ENCODE measurements around the gene DENND5B. TPM values are rescaled to one million over a fixed set of nuclear protein-coding genes. Genes with fewer than 3 reads are reported as not detected.

The DENND5B gene
- total and polyA plus RNA-seq, 3 experiments from 2014 or later, result 0.04 TPM; not detected in 2

DNA sequence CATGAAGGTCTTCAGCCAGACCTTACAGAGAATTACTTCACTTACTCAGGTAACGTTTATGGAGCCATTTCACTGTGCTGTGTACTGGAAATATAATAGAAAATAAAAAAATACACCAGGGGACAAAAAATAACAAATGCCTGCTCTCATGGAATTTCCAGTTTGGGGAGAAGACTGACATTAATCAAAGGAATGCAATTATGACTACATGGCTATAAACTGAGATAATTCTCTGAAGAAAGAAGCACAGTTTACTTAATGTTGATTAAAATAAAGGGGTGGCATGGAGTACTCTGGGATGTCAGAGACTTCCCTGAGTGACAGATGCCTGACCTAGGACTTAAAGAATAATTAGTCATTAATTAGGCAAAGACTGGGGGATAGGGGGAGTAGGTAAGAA is 59.0 kb downstream of the DENND5B start:
- Mint-ChIP-seq H3K4me3 (no peak overlapping the region), H3K27me3 (peaks cover 15 to 54% of the 10 kb centered on the region in 2 donors), H3K27ac (no peak overlapping the region), H3K36me3 (peaks cover 0 to 3% (median 0%) of the 10 kb centered on the region in 3 donors), H3K9me3 (no peaks in the 10 kb centered on the region), H3K4me1 (no peaks in the 10 kb centered on the region)
- H3K9me3 ChIP-seq (ENCODE audit: low read length), result no peaks in the 10 kb centered on the region
- H3K27me3 ChIP-seq (ENCODE audit: insufficient read depth, low read length, poor library complexity, severe bottlenecking), result no peaks in the 10 kb centered on the region
- no peak overlapping the region for H3K4me3 ChIP-seq (ENCODE audit: low read length)
- ChIA-PET CTCF (no interaction called here), POLR2A (no interaction called here)
- no peak for DNase-seq
- H3K4me1 ChIP-seq (ENCODE audit: insufficient read depth, low read length), result no peaks in the 10 kb centered on the region
- H3K36me3 ChIP-seq (ENCODE audit: insufficient read depth, low read length), result no peaks in the 10 kb centered on the region
- H3K27ac ChIP-seq (ENCODE audit: low read depth, low read length), result no peak overlapping the region

- H3K4me3 ChIP-seq (ENCODE audit: low read length), result no peak overlapping the region
- no peak overlapping the region for H3K4me3 Mint-ChIP-seq
- no peaks in the 10 kb centered on the region for H3K36me3 Mint-ChIP-seq
These were observed 62.8 kb downstream of the DENND5B start for GRCh38 chr12:31528095-31528494.

DNA sequence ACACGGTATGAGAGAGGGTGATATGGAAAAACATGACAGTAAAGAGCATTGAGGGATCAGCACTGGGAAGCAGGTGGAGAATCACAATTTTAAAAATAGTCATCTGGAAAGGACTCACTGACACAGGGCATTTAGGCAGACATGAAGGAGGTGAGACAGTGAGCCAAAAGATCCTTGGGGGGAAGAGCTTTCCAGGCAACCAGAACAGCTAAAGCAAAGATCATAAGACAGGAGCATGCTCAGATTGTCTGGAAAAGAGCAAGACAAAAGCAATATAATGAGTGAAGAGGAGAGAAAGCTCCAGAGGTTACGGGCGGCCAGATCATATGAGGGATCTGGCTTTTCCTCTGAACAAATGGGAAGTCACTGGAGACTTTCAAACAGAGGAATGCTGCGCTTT is 63.9 kb downstream of the DENND5B start:
- ChIA-PET POLR2A (no interaction called here), CTCF (no interaction called here)
- DNase-seq, result no peak
- H3K4me1 Mint-ChIP-seq, result no peaks in the 10 kb centered on the region
- no peaks in the 10 kb centered on the region for H3K36me3 Mint-ChIP-seq
- H3K36me3 ChIP-seq (ENCODE audit: insufficient read depth, low read length), result no peaks in the 10 kb centered on the region
- no peaks in the 10 kb centered on the region for H3K9me3 Mint-ChIP-seq
- no peaks in the 10 kb centered on the region for H3K27me3 ChIP-seq (ENCODE audit: insufficient read depth, low read length, poor library complexity, severe bottlenecking)
- no peak overlapping the region for H3K4me3 Mint-ChIP-seq
- H3K9me3 ChIP-seq (ENCODE audit: low read length), result no peaks in the 10 kb centered on the region
- no peaks in the 10 kb centered on the region for H3K4me1 ChIP-seq (ENCODE audit: insufficient read depth, low read length)
- H3K27me3 Mint-ChIP-seq, result peaks cover 7 to 41% of the 10 kb centered on the region in 2 donors
- H3K4me3 ChIP-seq (ENCODE audit: low read length), result no peak overlapping the region
- H3K27ac ChIP-seq (ENCODE audit: low read depth, low read length), result no peak overlapping the region
- peak overlapping the region in 1 of 8 donors; percentile 21 for H3K27ac Mint-ChIP-seq

More at GRCh38 chr12:31528095-31528494, 62.8 kb downstream of the DENND5B start:
- ChIA-PET CTCF (no interaction called here), POLR2A (no interaction called here)
- Mint-ChIP-seq H3K27me3 (peaks cover 7 to 49% of the 10 kb centered on the region in 2 donors), H3K27ac (no peak overlapping the region), H3K9me3 (no peaks in the 10 kb centered on the region), H3K4me1 (no peaks in the 10 kb centered on the region)
- DNase-seq, result no peak
- Histone ChIP-seq H3K36me3 (ENCODE audit: insufficient read depth, low read length) (no peaks in the 10 kb centered on the region), H3K9me3 (ENCODE audit: low read length) (no peaks in the 10 kb centered on the region), H3K27ac (ENCODE audit: low read depth, low read length) (no peak overlapping the region), H3K27me3 (ENCODE audit: insufficient read depth, low read length, poor library complexity, severe bottlenecking) (no peaks in the 10 kb centered on the region), H3K4me1 (ENCODE audit: insufficient read depth, low read length) (no peaks in the 10 kb centered on the region)

DNA sequence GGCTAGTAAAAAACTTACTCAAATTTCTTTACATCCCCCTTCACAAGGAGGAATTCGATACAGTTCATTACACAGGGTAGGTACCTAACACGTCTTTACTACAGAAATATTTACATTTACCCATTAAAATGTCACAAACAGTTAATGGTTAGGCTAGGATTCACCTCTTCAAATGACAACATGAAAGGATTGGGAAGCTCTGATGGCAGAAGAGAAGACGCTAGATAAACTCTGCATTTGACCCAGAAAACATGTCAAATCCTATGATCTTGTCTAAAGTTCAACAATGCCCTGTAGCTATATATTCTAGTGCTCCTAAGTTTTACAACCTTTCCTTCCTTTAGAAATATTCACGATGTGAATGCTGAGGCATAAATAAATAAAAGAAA is 64.8 kb downstream of the DENND5B start:
- Mint-ChIP-seq H3K27me3 (peaks cover 9 to 34% of the 10 kb centered on the region in 2 donors), H3K9me3 (no peaks in the 10 kb centered on the region), H3K4me3 (no peak overlapping the region), H3K4me1 (no peaks in the 10 kb centered on the region), H3K36me3 (no peaks in the 10 kb centered on the region), H3K27ac (no peak overlapping the region)
- Histone ChIP-seq H3K4me1 (ENCODE audit: insufficient read depth, low read length) (no peaks in the 10 kb centered on the region), H3K36me3 (ENCODE audit: insufficient read depth, low read length) (no peaks in the 10 kb centered on the region), H3K27ac (ENCODE audit: low read depth, low read length) (no peak overlapping the region), H3K9me3 (ENCODE audit: low read length) (no peaks in the 10 kb centered on the region), H3K4me3 (ENCODE audit: low read length) (no peak overlapping the region), H3K27me3 (ENCODE audit: insufficient read depth, low read length, poor library complexity, severe bottlenecking) (no peaks in the 10 kb centered on the region)
- no peak for DNase-seq
- POLR2A ChIA-PET, result no interaction called here
- CTCF ChIA-PET, result interaction anchor here (1.6 kb wide), 1 partner anchor 15 kb away, joined by 3 read pairs; no protein-coding TSS in a partner anchor

DNA sequence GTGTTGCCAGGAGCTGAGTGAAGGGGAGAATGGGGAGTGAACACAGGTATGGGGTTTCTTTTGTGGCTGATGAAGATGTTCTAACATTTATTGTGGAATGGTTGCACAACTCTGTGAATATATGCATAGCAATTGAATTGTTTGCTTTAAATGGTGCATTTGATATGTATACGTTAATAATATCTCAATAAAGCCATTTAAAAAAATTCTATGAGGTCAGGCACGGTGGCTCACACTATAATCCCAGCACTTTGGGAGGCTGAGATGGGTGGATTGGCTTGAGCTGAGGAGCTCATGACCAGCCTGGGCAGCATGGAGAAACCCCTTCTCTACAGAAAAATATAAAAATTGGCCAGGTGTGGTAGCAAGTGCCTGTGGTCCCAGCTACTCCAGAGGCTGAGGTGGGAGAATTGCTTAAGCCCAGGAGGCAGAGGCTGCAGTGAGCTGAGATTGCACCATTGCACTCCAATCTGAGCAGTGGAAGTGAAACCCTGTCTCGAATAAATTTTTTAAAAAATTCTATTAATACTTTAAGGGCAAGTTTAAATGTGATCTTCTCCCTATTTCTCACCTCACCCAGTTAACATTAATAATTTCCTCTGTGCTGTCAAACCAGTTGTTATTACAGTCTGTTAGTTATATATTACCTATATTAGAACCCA is 65.3 kb downstream of the DENND5B start:
- Mint-ChIP-seq H3K27me3 (peaks cover 9 to 34% of the 10 kb centered on the region in 2 donors), H3K27ac (no peak overlapping the region), H3K36me3 (no peaks in the 10 kb centered on the region), H3K4me1 (no peaks in the 10 kb centered on the region), H3K9me3 (no peaks in the 10 kb centered on the region), H3K4me3 (no peak overlapping the region)
- POLR2A ChIA-PET, result no interaction called here
- H3K27me3 ChIP-seq (ENCODE audit: insufficient read depth, low read length, poor library complexity, severe bottlenecking), result no peaks in the 10 kb centered on the region
- no peak overlapping the region for H3K4me3 ChIP-seq (ENCODE audit: low read length)
- H3K36me3 ChIP-seq (ENCODE audit: insufficient read depth, low read length), result no peaks in the 10 kb centered on the region
- DNase-seq, result no peak
- no peaks in the 10 kb centered on the region for H3K4me1 ChIP-seq (ENCODE audit: insufficient read depth, low read length)
- CTCF ChIA-PET, result interaction anchor here (1.6 kb wide), 1 partner anchor 14 kb away, joined by 3 read pairs; no protein-coding TSS in a partner anchor
- H3K9me3 ChIP-seq (ENCODE audit: low read length), result no peaks in the 10 kb centered on the region
- no peak overlapping the region for H3K27ac ChIP-seq (ENCODE audit: low read depth, low read length)

GRCh38 chr12:31524791-31525495 is 66.0 kb downstream of the DENND5B start:
- peaks cover 9 to 34% of the 10 kb centered on the region in 2 donors for H3K27me3 Mint-ChIP-seq
- no peak overlapping the region for H3K4me3 Mint-ChIP-seq
- Histone ChIP-seq H3K27me3 (ENCODE audit: insufficient read depth, low read length, poor library complexity, severe bottlenecking) (no peaks in the 10 kb centered on the region), H3K4me1 (ENCODE audit: insufficient read depth, low read length) (no peaks in the 10 kb centered on the region), H3K4me3 (ENCODE audit: low read length) (no peak overlapping the region), H3K27ac (ENCODE audit: low read depth, low read length) (no peak overlapping the region), H3K9me3 (ENCODE audit: low read length) (no peaks in the 10 kb centered on the region), H3K36me3 (ENCODE audit: insufficient read depth, low read length) (no peaks in the 10 kb centered on the region)
- ChIA-PET CTCF (interaction anchor here (1.6 kb wide), 1 partner anchor 14 kb away, joined by 3 read pairs; no protein-coding TSS in a partner anchor), POLR2A (no interaction called here)
- no peaks in the 10 kb centered on the region for H3K9me3 Mint-ChIP-seq
- no peaks in the 10 kb centered on the region for H3K4me1 Mint-ChIP-seq
- DNase-seq, result no peak
- H3K27ac Mint-ChIP-seq, result no peak overlapping the region
- H3K36me3 Mint-ChIP-seq, result no peaks in the 10 kb centered on the region

GRCh38 chr12:31523306-31523705 is 67.6 kb downstream of the DENND5B start:
- H3K9me3 Mint-ChIP-seq, result no peaks in the 10 kb centered on the region
- Histone ChIP-seq H3K27me3 (ENCODE audit: insufficient read depth, low read length, poor library complexity, severe bottlenecking) (no peaks in the 10 kb centered on the region), H3K27ac (ENCODE audit: low read depth, low read length) (no peak overlapping the region), H3K4me3 (ENCODE audit: low read length) (no peak overlapping the region), H3K4me1 (ENCODE audit: insufficient read depth, low read length) (no peaks in the 10 kb centered on the region), H3K9me3 (ENCODE audit: low read length) (no peaks in the 10 kb centered on the region), H3K36me3 (ENCODE audit: insufficient read depth, low read length) (no peaks in the 10 kb centered on the region)
- ChIA-PET CTCF (interaction anchor here (0.7 kb wide), 1 partner anchor 314 kb away, joined by 3 read pairs; no protein-coding TSS in a partner anchor), POLR2A (no interaction called here)
- no peaks in the 10 kb centered on the region for H3K36me3 Mint-ChIP-seq
- no peaks in the 10 kb centered on the region for H3K4me1 Mint-ChIP-seq
- H3K27ac Mint-ChIP-seq, result no peak overlapping the region
- no peak overlapping the region for H3K4me3 Mint-ChIP-seq
- no peak for DNase-seq
- peaks cover 9 to 30% of the 10 kb centered on the region in 2 donors for H3K27me3 Mint-ChIP-seq

GRCh38 chr12:31522607-31523006 is 68.3 kb downstream of the DENND5B start:
- Histone ChIP-seq H3K36me3 (ENCODE audit: insufficient read depth, low read length) (no peaks in the 10 kb centered on the region), H3K4me1 (ENCODE audit: insufficient read depth, low read length) (no peaks in the 10 kb centered on the region), H3K4me3 (ENCODE audit: low read length) (no peak overlapping the region), H3K27ac (ENCODE audit: low read depth, low read length) (no peak overlapping the region), H3K9me3 (ENCODE audit: low read length) (no peaks in the 10 kb centered on the region), H3K27me3 (ENCODE audit: insufficient read depth, low read length, poor library complexity, severe bottlenecking) (no peaks in the 10 kb centered on the region)
- CTCF ChIA-PET, result no interaction called here
- Mint-ChIP-seq H3K27me3 (peaks cover 10 to 27% of the 10 kb centered on the region in 2 donors), H3K4me3 (no peak overlapping the region), H3K9me3 (no peaks in the 10 kb centered on the region), H3K4me1 (no peaks in the 10 kb centered on the region), H3K36me3 (no peaks in the 10 kb centered on the region), H3K27ac (no peak overlapping the region)
- POLR2A ChIA-PET, result no interaction called here
- no peak for DNase-seq
